HG03354 (cell line): ENCODE results near the gene ASPG.

ENCODE experiments used
- ATAC-seq: cut with Tn5 transposase; IDR thresholded peaks from one replicate; pipeline ENCODE4 v1.9.1; 2021; ENCODE audit warnings: mild to moderate bottlenecking; ENCODE audit not compliant: unreplicated experiment, poor library complexity, severe bottlenecking

The ASPG gene

GRCh38 chr14:104113631-104114420, 28.3 kb downstream of the ASPG start:
- ATAC-seq, result no peak

DNA sequence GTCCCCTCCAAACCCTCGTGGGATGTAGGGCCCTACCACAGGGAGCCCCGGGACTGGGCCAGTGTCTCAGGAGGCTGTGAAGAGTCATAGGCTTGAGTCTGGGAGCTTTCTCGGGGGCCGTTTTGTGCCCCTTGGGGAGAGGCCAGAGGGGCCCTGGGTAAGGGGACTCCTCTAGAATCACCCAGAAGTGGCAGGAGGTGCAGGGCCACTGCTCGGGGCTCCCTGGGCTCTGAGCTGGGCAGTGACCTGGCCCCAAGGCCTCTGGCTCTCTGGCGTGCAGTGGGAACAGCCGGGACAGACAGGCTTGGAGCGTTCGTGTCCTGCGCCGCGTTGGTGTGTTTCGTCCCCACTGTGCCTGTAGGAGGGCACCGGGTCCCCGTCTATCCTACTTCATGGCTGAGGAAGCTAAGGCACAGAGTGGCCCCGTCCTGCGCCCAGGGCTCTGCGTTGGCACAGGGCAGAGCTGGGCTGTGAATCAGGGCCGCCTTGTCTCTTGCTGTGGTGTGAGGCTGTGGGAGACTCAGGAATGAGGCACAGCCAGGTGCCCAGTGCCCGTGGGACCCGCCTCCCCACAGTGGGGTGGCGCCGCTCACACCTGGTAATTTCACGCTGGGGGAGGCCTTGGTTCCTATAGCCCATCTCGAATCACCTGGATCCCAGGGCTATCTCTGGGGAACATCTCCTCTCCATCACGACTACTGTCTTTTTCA, 29.1 kb downstream of the ASPG start:
- ATAC-seq, result no peak

DNA sequence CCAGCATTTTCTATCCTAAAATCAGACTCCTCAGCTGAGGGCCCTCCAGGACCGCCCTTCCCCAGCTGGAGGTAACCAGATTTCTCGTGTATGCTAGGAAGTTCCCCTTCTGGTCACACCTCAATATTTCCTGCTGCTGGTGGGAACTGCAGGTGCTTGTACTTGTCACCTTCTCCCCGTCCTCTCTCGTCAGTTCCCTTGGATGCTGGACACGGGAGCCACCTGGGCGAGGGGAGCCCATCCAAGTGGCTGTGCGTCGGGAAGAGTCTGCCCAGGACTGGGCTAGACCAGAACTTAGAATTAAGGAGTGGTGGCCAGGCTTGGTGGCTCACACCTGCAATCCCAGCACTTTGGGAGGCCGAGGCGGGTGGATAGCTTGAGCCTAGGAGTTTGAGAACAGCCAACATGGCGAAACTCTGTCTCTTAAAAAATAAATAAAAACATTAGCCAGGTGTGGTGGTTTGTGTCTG, 29.7 kb downstream of the ASPG start:
- no peak for ATAC-seq

GRCh38 chr14:104115691-104116287, 30.3 kb downstream of the ASPG start:
- no peak for ATAC-seq

GRCh38 chr14:104116288-104116755, 30.8 kb downstream of the ASPG start:
- ATAC-seq, result no peak

DNA sequence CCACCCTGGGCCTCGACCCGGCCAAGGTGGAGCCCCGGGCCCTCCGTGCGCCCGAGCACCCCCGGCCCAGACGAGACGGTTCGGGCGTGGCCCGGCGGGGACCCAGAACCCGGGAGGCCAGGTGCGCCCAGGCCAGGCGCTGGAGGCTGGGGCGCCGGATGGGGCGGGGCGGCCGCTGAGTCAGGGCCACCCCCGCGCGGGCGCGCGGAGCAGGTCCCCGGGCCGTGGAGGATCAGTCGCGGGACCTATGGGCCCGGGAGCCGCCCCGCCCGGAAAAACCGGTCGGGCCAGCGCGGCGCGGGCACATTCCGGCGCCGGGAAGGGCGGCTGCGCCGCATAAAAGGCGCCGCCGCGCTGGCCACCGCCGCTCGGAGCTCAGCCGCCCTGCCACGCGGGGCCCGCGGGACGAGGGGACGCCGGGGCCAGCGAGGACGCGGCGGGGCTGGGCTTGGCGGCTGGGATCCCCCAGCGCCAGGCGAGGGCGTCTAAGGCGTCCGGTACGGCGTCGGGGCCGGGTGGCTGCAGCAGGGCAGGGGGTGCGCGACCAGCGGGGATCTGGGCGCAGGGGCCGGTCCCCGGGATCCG, 31.3 kb downstream of the ASPG start:
- no peak for ATAC-seq

GRCh38 chr14:104117341-104118005, 32.0 kb downstream of the ASPG start:
- no peak for ATAC-seq

- ATAC-seq, result no peak
These were observed 32.7 kb downstream of the ASPG start for GRCh38 chr14:104118006-104118844.

DNA sequence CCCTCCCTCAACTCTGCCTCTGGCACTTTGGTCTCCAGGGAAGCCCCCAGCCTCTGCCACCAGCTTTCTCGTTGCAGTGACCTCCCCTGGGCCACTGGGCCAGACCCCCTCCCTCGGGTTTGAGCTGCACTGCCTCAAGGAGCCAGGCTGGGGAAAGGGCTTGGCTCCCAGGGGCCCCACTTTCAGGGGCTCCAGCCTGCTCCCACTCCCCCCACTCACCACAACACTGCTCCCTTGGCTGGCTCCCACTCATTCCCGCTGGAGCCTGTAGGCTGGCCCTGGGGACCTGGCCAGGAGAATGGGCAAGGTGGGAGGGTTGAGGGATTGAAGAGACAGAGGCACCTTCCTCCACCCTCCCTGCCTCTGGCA, 33.6 kb downstream of the ASPG start:
- no peak for ATAC-seq

- ATAC-seq, result no peak
These were observed 34.2 kb downstream of the ASPG start for GRCh38 chr14:104119488-104120251.

- ATAC-seq, result no peak
These were observed 34.8 kb downstream of the ASPG start for GRCh38 chr14:104120281-104120741.

DNA sequence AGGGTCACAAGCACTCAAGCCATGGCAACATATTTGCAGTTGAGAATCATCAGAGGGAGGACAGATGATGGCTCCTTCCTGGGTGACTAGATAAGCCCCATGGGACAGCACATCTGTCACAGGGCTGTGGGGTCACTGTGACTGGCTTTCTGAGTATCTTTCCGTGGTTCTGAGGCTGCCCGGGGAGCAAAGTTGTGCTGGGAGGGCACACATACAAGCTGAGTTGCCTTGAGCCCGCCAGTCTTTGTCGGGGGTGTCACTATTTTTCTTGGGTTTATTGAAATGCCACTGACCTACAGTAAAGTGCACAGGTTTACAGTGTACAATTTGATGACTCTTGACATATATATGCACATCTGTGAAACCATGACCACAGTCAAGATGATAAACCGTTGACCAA, 35.6 kb downstream of the ASPG start:
- ATAC-seq, result no peak

DNA sequence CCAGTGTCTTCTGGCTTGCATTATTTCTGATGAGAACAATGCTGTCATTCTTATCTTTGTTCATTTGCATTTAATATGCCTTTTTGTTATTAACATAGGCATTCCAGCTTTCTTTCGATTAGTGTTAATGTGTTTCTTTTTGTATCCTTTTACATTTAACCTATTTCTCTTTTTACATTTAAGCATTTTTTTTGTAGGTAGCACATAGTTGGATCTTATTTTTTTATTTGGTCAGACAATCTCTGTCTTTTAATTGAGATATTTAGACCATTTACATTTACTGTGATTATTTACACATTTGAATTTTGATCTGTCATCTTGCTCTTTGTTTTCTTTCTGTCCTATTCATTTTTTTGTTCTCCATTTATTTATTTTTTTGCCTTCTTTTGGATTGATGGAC, 38.4 kb downstream of the ASPG start:
- no peak for ATAC-seq

GRCh38 chr14:104125011-104125410, 39.5 kb downstream of the ASPG start:
- no peak for ATAC-seq

GRCh38 chr14:104126753-104127152, 41.3 kb downstream of the ASPG start:
- ATAC-seq, result no peak

DNA sequence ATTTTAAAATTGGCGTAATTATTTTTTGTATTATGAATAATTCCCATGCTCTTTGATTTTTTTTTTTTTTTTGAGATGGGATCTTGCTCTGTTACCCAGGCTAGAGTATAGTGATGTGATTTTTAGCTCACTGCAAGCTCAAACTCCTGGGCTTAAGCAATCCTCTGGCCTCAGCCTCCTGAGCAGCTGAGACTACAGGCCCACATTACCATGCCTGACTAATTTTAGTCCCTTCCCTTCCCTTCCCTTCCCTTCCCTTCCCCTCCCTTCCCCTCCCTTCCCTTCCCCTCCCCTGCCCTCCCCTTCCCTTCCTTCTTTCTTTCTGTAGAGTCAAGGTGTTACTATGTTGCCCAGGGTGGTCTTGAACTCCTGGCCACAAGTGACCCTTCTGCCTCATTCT, 43.5 kb downstream of the ASPG start:
- no peak for ATAC-seq

DNA sequence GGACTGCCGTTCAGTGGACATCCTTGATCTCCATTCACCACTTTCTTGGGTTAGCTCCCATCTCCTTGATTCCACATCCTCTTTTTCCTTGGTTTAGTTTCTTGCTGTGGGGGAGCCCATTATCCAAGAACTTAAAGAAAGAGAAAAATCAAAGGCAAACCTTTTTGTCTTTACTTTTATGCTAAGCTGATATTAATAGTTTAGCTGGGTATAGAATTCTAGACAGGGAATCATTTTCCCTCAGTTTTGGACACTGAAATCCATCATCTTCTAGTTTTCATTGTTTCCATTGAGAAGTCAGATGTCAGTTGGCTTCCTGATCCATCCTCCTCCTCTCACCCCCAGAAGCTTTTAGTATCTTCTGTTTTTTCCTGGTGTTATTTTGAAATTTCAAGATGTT, 44.1 kb downstream of the ASPG start:
- ATAC-seq, result no peak

DNA sequence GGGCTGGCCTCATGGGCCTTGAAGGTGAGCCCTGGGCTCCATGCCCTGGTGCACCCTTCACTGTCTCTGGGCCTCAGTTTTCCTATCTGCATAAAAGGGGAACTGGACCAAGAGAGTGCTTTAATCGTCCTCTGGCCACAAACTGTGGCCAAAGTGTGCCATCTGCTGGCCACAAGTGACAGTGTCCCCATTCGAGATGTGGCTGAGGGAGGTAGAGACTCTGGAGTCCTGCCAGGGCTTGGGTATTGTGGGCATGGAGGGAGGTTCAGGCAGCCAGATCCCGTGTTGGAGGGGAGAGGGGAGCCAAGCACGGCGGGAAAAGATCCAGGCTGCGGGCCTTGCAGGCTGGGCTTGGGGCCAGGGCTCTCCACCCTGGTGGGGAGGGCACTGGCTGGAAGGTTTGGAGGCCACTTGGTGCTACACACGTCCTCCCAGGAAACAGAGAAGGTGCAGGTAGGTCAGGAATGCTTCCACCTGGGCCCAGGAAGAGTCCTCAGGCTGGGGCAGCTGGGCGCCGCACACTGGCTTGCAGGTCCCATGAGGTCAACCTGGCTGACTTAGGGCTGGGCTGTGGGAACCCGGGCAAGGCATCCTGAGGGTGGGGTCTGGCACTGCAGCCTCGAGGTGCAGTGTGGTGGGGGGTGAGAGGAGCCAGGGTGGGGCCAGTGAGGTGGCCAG, 45.6 kb downstream of the ASPG start:
- no peak for ATAC-seq
